SH-SY5Y (cell line): ENCODE data around the gene PLA2G4E.

ENCODE experiments used
- GATA2 ChIP-seq: IDR thresholded peaks from 2 replicates; pipeline ENCODE4 v1.6.1; 2011; ENCODE audit warnings: mild to moderate bottlenecking, low read depth, low read length
- GATA3 ChIP-seq: IDR thresholded peaks from 2 replicates; pipeline ENCODE4 v1.6.1; 2011; ENCODE audit warnings: low read depth, mild to moderate bottlenecking, low read length, moderate library complexity

PLA2G4E gene

DNA sequence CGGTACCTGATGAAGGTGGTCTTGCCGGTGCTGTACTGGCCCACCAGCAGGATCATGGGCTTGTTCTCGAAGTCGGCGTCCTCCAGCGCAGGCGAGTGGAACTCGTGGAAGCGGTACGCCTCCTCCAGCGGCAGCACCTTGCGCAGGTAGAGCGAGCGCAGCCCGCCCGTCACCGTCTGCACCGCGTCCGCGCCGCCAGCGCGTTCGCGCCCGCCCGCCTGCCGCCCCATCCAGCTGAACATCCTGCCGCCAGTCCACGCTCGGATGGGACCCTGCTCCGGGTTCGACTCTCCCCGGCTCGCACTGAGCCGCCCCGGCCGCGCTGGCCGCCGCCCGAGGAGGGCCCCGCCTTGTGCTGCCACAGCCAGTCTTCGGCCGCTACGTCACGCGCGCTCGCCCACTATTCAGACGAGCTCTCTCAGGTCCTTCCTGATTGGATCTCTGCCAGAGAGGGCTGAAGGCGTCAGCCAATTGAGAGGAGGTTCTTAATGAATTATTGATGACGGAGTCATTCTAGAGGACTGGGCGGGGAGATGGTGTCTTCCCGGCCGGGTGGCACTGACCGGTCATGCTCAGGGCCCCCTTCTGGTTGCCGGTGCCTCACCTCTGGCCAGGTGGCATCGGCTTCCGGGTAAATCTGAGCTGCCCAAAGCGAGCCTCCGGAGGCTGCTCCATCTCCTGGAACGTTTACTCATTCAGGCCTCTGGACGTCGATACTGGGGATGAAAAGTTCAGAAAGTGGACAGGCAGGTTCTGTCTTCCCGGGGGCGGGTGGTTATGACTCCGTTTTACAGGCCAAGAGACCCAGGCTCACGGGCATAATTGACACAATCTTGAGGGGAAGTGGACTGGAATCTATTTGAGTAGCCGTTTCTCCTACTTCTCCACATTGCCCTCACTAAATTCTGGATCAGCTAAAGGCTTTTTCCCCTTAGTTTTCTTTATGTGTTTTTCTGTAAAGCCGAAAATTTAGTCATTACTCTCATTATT, 48.3 kb downstream of the PLA2G4E start, which contains the start of gene EHD4:
Gene EHD4, minus strand, starts transcription at position 305 of the 990 bp plus-strand sequence. Its CDS starts 63 bp downstream, at position 242.
- TF ChIP-seq GATA2, result no peak
- TF ChIP-seq GATA3, result no peak

GRCh38 chr15:41971895-41972252, 49.0 kb downstream of the PLA2G4E start:
- TF ChIP-seq GATA3 (no peak), GATA2 (no peak)

- TF ChIP-seq GATA3 (no peak), GATA2 (no peak)
Observed at GRCh38 chr15:41971089-41971894, 49.5 kb downstream of the PLA2G4E start.

GRCh38 chr15:41970456-41970855, 50.4 kb downstream of the PLA2G4E start:
- TF ChIP-seq GATA2 (no peak), GATA3 (no peak)

DNA sequence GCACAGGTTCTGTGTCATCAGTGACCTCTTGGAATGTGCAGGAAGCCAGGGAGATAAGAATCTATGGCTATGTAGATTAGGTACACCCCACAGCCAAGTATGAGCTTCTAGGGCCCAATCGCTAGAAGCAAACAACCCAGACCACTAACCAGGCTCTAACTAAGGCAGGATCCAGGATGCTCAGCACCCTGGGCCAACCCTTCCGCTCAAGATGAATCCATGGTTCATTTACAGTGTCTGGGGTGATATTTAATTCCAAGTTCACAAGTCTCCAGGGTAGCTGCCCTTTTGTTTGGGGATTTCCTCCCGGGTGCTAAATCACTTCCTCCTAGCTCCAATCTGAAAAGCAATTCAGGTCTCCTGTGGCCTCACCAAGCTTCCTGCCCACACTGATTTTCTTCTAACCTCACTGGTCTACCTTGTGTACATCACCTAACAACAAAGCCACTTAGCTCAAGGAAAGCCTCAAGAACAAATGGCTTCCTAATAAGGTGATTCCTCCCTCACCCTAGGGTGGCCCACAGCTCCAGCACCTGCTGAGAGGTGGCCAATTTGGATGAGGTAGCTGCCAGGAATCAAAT, 50.9 kb downstream of the PLA2G4E start:
- no peak for TF ChIP-seq GATA3
- no peak for TF ChIP-seq GATA2

DNA sequence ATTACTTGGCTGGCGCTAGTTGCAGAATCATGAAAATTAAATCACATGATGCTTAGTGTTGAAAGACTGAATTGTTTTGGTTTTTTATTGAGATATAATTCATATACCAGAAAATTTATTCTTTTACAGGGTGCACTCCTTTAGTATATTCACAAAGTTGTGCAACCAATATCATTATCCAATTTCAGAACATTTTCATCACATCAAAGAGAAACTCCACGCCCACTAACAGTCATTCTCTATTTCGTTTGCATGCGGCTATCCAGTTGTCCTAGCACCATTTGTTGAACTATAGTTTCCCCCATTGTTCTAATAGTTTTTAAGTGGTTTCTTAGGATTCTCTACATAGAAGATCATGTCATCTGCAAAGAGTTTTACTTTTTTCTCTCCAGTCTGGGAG, 52.1 kb downstream of the PLA2G4E start:
- TF ChIP-seq GATA3, result no peak

GRCh38 chr15:41967506-41968206, 53.2 kb downstream of the PLA2G4E start:
- no peak for TF ChIP-seq GATA3
- TF ChIP-seq GATA2, result no peak

DNA sequence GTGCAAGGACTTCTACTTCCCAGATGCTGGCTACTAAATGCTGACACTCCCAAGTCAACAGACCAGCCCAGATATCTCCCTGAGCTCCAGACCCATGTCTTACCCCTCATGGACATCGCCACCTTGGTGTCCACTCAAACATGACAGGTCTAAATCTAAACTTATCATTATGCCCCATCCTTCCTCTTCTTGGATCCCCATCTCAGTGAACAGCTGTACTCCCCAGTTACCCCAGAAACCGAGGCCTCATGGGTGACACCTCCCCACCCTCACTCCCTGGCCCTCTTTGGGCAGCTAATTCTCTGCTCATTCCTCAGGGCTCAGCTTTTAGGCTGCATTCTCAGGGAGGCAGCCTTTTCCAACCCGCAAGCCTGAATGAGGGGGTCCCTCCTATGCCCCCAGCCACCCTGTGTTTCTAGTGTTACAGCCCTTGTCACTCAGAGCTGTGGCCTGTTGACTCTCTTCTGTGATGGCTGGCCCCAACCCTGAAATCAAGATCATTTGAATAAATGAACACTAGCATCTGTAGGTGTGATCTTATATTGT, 53.8 kb downstream of the PLA2G4E start:
- TF ChIP-seq GATA3 (no peak), GATA2 (no peak)

- TF ChIP-seq GATA2 (no peak), GATA3 (no peak)
Observed at GRCh38 chr15:41966414-41966812, 54.4 kb downstream of the PLA2G4E start.

- no peak for TF ChIP-seq GATA3
- TF ChIP-seq GATA2, result no peak
Observed at GRCh38 chr15:41965441-41966413, 55.1 kb downstream of the PLA2G4E start.

DNA sequence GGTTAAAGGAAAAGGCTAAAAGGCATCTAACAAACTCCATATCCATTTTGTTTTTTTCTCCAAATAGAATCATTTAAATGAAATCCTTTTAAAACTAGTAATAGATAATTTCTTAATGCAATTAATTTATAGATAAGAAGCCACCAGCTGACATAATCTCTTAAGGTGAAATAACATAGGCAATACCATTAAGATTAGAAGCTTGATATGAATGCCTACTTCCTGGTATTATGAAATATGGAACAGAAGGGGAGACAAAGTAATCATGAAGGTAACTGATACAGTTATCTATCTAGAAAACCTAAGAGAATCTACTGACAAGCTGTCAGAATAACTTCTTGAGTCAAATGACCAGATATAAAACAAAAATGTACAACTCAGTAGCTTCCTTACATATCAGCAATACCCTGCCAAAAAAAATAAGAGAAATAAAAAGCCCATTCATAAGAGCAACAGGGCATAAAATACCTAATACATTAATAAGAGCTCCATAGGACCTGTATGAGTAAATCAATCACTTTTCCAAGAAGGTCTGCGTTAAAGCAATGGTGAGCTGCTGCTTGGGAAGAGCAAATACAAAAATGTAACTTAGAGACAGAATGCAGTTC, 59.1 kb downstream of the PLA2G4E start:
- TF ChIP-seq GATA3 (no peak), GATA2 (no peak)

GRCh38 chr15:41961001-41961518, 59.8 kb downstream of the PLA2G4E start:
- TF ChIP-seq GATA2 (no peak), GATA3 (no peak)

- TF ChIP-seq GATA3 (no peak), GATA2 (no peak)
Observed at GRCh38 chr15:41958002-41958420, 62.8 kb downstream of the PLA2G4E start.
